ENCODE data around the gene GDF11.

The GDF11 gene

GRCh38 chr12:55715169-55715764 is 27.7 kb upstream of the GDF11 start:
- no peak for ATAC-seq (ENCODE audit: low read depth)
- no peaks in the 10 kb centered on the region for H3K36me3 Mint-ChIP-seq
- no peaks in the 10 kb centered on the region for H3K9me3 Mint-ChIP-seq
- no peak for DNase-seq (ENCODE audit: low spot score in 2 of 2)
- peak overlapping the region; percentile 92 for H3K4me3 Mint-ChIP-seq
- peaks cover 27% of the 10 kb centered on the region for H3K4me1 Mint-ChIP-seq
- no peaks in the 10 kb centered on the region for H3K27me3 Mint-ChIP-seq
- peak overlapping the region; percentile 91 for H3K27ac Mint-ChIP-seq

- DNase-seq (ENCODE audit: low spot score in 2 of 2) (peak; percentile 86 to 87), ATAC-seq (ENCODE audit: low read depth) (peak; percentile 90)
- Mint-ChIP-seq H3K4me3 (peak within 1 kb of the TSS; percentile 92), H3K4me1 (peaks cover 27% of the 10 kb centered on the region), H3K36me3 (no peaks in the 10 kb centered on the region), H3K27me3 (no peaks in the 10 kb centered on the region), H3K9me3 (no peaks in the 10 kb centered on the region), H3K27ac (peak within 1 kb of the TSS; percentile 91)
Measured at GRCh38 chr12:55715833-55716581, 26.9 kb upstream of the GDF11 start, which contains the start of gene BLOC1S1. Gene BLOC1S1 (plus strand): TSS chr12:55716046. CDS start chr12:55716052, 6 bp downstream.

- no peaks in the 10 kb centered on the region for H3K9me3 Mint-ChIP-seq
- H3K4me1 Mint-ChIP-seq, result peaks cover 27% of the 10 kb centered on the region
- peak overlapping the region; percentile 92 for H3K4me3 Mint-ChIP-seq
- H3K36me3 Mint-ChIP-seq, result no peaks in the 10 kb centered on the region
- peak overlapping the region; percentile 91 for H3K27ac Mint-ChIP-seq
- no peaks in the 10 kb centered on the region for H3K27me3 Mint-ChIP-seq
- no peak for ATAC-seq (ENCODE audit: low read depth)
- DNase-seq (ENCODE audit: low spot score in 2 of 2), result no peak
Measured at GRCh38 chr12:55716582-55716957, 26.4 kb upstream of the GDF11 start.

GRCh38 chr12:55717011-55718007 is 25.6 kb upstream of the GDF11 start:
- peak overlapping the region; percentile 91 for H3K27ac Mint-ChIP-seq
- DNase-seq (ENCODE audit: low spot score in 2 of 2), result no peak
- no peaks in the 10 kb centered on the region for H3K36me3 Mint-ChIP-seq
- H3K4me1 Mint-ChIP-seq, result peaks cover 27% of the 10 kb centered on the region
- ATAC-seq (ENCODE audit: low read depth), result no peak
- no peaks in the 10 kb centered on the region for H3K9me3 Mint-ChIP-seq
- H3K4me3 Mint-ChIP-seq, result peak overlapping the region; percentile 92
- H3K27me3 Mint-ChIP-seq, result no peaks in the 10 kb centered on the region

- Mint-ChIP-seq H3K27ac (no peak overlapping the region), H3K36me3 (no peaks in the 10 kb centered on the region), H3K4me3 (no peak overlapping the region), H3K4me1 (peaks cover 27% of the 10 kb centered on the region), H3K9me3 (no peaks in the 10 kb centered on the region), H3K27me3 (no peaks in the 10 kb centered on the region)
- ATAC-seq (ENCODE audit: low read depth) (no peak), DNase-seq (ENCODE audit: low spot score in 2 of 2) (no peak)
Measured at GRCh38 chr12:55718015-55718414, 24.9 kb upstream of the GDF11 start.

DNA sequence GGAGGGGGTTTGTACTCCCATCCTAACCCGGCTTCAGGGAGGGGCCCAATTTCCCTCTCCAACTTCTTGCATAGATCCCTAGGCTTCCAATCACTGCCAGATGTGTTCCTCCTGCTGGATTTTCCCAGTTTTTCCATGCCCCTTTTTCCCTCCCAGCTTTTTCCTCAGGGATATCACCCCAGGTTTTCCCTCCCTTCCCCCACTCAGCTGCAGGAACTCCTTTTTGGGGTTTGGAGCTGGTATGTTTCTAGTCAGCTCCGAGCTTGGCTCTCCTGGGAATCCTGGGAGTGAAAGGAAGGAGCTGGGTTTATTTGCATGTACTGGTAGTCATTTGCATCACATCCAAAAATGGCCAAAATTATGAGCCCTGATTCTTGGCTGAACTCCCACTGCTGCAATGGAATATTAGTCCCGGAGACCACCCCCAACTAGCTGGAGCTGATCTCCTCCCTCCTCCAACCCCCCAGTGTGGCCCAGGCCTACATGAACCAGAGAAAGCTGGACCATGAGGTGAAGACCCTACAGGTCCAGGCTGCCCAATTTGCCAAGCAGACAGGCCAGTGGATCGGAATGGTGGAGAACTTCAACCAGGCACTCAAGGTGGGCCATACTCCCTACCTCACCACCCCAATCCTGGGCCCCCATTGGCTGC is 24.2 kb upstream of the GDF11 start:
- no peaks in the 10 kb centered on the region for H3K36me3 Mint-ChIP-seq
- H3K27ac Mint-ChIP-seq, result no peak overlapping the region
- no peak overlapping the region for H3K4me3 Mint-ChIP-seq
- ATAC-seq (ENCODE audit: low read depth), result no peak
- H3K9me3 Mint-ChIP-seq, result no peaks in the 10 kb centered on the region
- no peak for DNase-seq (ENCODE audit: low spot score in 2 of 2)
- H3K4me1 Mint-ChIP-seq, result peaks cover 30% of the 10 kb centered on the region
- no peaks in the 10 kb centered on the region for H3K27me3 Mint-ChIP-seq

DNA sequence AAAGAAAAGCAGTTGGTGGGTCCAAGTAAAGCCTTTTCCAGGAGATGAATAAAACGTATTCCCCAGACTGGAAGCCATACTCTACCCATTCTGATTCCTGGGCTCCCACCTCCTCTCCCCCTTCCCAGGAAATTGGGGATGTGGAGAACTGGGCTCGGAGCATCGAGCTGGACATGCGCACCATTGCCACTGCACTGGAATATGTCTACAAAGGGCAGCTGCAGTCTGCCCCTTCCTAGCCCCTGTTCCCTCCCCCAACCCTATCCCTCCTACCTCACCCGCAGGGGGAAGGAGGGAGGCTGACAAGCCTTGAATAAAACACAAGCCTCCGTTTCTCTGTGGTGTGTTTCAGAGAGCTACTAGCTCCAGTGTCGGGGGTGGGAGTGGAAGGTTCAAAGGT is 23.6 kb upstream of the GDF11 start:
- no peaks in the 10 kb centered on the region for H3K9me3 Mint-ChIP-seq
- ATAC-seq (ENCODE audit: low read depth) (no peak), DNase-seq (ENCODE audit: low spot score in 2 of 2) (no peak)
- no peaks in the 10 kb centered on the region for H3K27me3 Mint-ChIP-seq
- H3K27ac Mint-ChIP-seq, result no peak overlapping the region
- peaks cover 32% of the 10 kb centered on the region for H3K4me1 Mint-ChIP-seq
- no peaks in the 10 kb centered on the region for H3K36me3 Mint-ChIP-seq
- no peak overlapping the region for H3K4me3 Mint-ChIP-seq

GRCh38 chr12:55720071-55720564 is 22.8 kb upstream of the GDF11 start, which contains the start of gene RDH5:
Gene RDH5 (plus strand): TSS chr12:55720393. CDS start chr12:55721185, 792 bp downstream.
- no peaks in the 10 kb centered on the region for H3K27me3 Mint-ChIP-seq
- peaks cover 35% of the 10 kb centered on the region for H3K4me1 Mint-ChIP-seq
- no peaks in the 10 kb centered on the region for H3K9me3 Mint-ChIP-seq
- ATAC-seq (ENCODE audit: low read depth), result no peak
- H3K4me3 Mint-ChIP-seq, result no peak within 1 kb of the TSS
- no peaks in the 10 kb centered on the region for H3K36me3 Mint-ChIP-seq
- DNase-seq (ENCODE audit: low spot score in 2 of 2), result no peak
- H3K27ac Mint-ChIP-seq, result no peak within 1 kb of the TSS

GRCh38 chr12:55720894-55721444 is 22.0 kb upstream of the GDF11 start:
- no peaks in the 10 kb centered on the region for H3K36me3 Mint-ChIP-seq
- H3K9me3 Mint-ChIP-seq, result no peaks in the 10 kb centered on the region
- H3K4me1 Mint-ChIP-seq, result peaks cover 28% of the 10 kb centered on the region
- no peak overlapping the region for H3K4me3 Mint-ChIP-seq
- no peak overlapping the region for H3K27ac Mint-ChIP-seq
- ATAC-seq (ENCODE audit: low read depth) (no peak), DNase-seq (ENCODE audit: low spot score in 2 of 2) (no peak)
- no peaks in the 10 kb centered on the region for H3K27me3 Mint-ChIP-seq

GRCh38 chr12:55721601-55722213 is 21.2 kb upstream of the GDF11 start:
- Mint-ChIP-seq H3K27me3 (no peaks in the 10 kb centered on the region), H3K4me3 (no peak overlapping the region), H3K9me3 (no peaks in the 10 kb centered on the region), H3K36me3 (no peaks in the 10 kb centered on the region), H3K27ac (no peak overlapping the region), H3K4me1 (peaks cover 28% of the 10 kb centered on the region)
- DNase-seq (ENCODE audit: low spot score in 2 of 2), result no peak
- ATAC-seq (ENCODE audit: low read depth), result no peak

GRCh38 chr12:55722948-55723347 is 20.0 kb upstream of the GDF11 start:
- Mint-ChIP-seq H3K4me3 (no peak overlapping the region), H3K36me3 (no peaks in the 10 kb centered on the region), H3K4me1 (peaks cover 26% of the 10 kb centered on the region), H3K27ac (peak overlapping the region; percentile 24), H3K27me3 (no peaks in the 10 kb centered on the region), H3K9me3 (no peaks in the 10 kb centered on the region)
- peak; percentile 23 for ATAC-seq (ENCODE audit: low read depth)
- DNase-seq (ENCODE audit: low spot score in 2 of 2), result no peak

- ATAC-seq (ENCODE audit: low read depth) (no peak), DNase-seq (ENCODE audit: low spot score in 2 of 2) (no peak)
- Mint-ChIP-seq H3K4me3 (no peak overlapping the region), H3K9me3 (no peaks in the 10 kb centered on the region), H3K4me1 (peaks cover 19% of the 10 kb centered on the region), H3K27me3 (no peaks in the 10 kb centered on the region), H3K27ac (peak overlapping the region; percentile 24), H3K36me3 (no peaks in the 10 kb centered on the region)
Measured at GRCh38 chr12:55723516-55724225, 19.3 kb upstream of the GDF11 start.
